ENCODE results near the gene NFKBIZ.
"Not testable (repeated sequence)": the region's sequence is repeated elsewhere in the genome, so short reads cannot be mapped to it uniquely, and the experiment has no call there.

NFKBIZ gene

GRCh38 chr3:101876142-101876541 lies 26.8 kb downstream of the NFKBIZ start:
- no peak for DNase-seq

- no peak for DNase-seq
Observed at GRCh38 chr3:101878589-101878988, 29.3 kb downstream of the NFKBIZ start.

- no peak for DNase-seq
Observed at GRCh38 chr3:101879102-101879501, 29.8 kb downstream of the NFKBIZ start.

GRCh38 chr3:101879623-101880284 lies 30.4 kb downstream of the NFKBIZ start:
- no peak for DNase-seq

- no peak for DNase-seq
Observed at GRCh38 chr3:101884776-101885175, 35.5 kb downstream of the NFKBIZ start.

- not testable (repeated sequence) for DNase-seq
Observed at GRCh38 chr3:101885584-101885983, 36.3 kb downstream of the NFKBIZ start.

GRCh38 chr3:101886626-101887025 lies 37.3 kb downstream of the NFKBIZ start:
- DNase-seq, result no peak

GRCh38 chr3:101888653-101889052 lies 39.3 kb downstream of the NFKBIZ start:
- no peak for DNase-seq

GRCh38 chr3:101890716-101891115 lies 41.4 kb downstream of the NFKBIZ start:
- DNase-seq, result no peak

GRCh38 chr3:101892648-101893047 lies 43.3 kb downstream of the NFKBIZ start:
- no peak for DNase-seq

GRCh38 chr3:101896083-101896757 lies 46.9 kb downstream of the NFKBIZ start:
- no peak for DNase-seq

GRCh38 chr3:101897013-101897412 lies 47.7 kb downstream of the NFKBIZ start:
- no peak for DNase-seq

- no peak for DNase-seq
Observed at GRCh38 chr3:101898039-101898438, 48.7 kb downstream of the NFKBIZ start.

GRCh38 chr3:101898752-101899169 lies 49.4 kb downstream of the NFKBIZ start:
- DNase-seq, result no peak

- no peak for DNase-seq
Observed at GRCh38 chr3:101900316-101900715, 51.0 kb downstream of the NFKBIZ start.

GRCh38 chr3:101900736-101901135 lies 51.4 kb downstream of the NFKBIZ start:
- DNase-seq, result no peak

GRCh38 chr3:101902041-101902440 lies 52.7 kb downstream of the NFKBIZ start:
- no peak for DNase-seq

GRCh38 chr3:101903451-101903871 lies 54.1 kb downstream of the NFKBIZ start:
- DNase-seq, result no peak

GRCh38 chr3:101905573-101905972 lies 56.3 kb downstream of the NFKBIZ start:
- not testable (repeated sequence) for DNase-seq

All from NCI-H2171 treated with DMSO at 0.1 percent for 48 hours (cell line).